T-helper 2 cell treated with Interferon-gamma antibody and Interleukin-4, amounts not matched to agents 100 ng/mL and 5 ng/mL, for 36 hours (primary cell): ENCODE measurements around the gene PTCD1. TPM values are rescaled to one million over a fixed set of nuclear protein-coding genes. Genes with fewer than 3 reads are reported as not detected.
"Not testable (repeated sequence)": the region's sequence is repeated elsewhere in the genome, so short reads cannot be mapped to it uniquely, and the experiment has no call there.

Experiments
- intact Hi-C: fragments of 100-400 bp; cut with micrococcal nuclease; formaldehyde crosslinking; loops from one replicate; pipeline ENCODE4 v1.15.1; 2023
- total RNA-seq: library from RNA; stranded (reverse); gene quantifications from 2 replicates; pipeline ENCODE4 v1.2.3, GENCODE V29; 2022

PTCD1 gene
- total RNA-seq, 1 donor from 2014 or later, result 11.7 TPM

GRCh38 chr7:99452541-99452940 lies 13.9 kb upstream of the PTCD1 start:
- intact Hi-C loops, result no loop called here

DNA sequence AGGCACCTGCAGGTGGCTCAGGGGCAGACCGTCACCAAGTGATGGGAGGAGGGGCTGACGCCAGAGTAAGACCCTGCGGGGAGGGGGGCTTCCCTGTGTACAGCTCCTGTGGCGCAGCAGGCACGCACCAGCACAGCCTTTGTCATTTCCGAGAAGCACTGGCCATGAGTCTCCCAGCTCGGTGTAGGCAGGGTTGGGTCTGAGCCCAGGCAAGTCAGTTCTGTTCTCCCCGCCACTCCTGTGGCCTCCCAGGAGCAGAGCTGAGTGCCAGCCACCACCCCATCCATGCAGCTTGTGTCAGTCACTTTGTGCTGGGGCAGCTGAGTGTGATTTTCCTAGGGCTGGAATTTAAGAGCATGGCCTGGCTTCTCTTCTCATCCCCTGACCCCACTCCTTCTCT lies 13.3 kb upstream of the PTCD1 start:
- intact Hi-C loops, result no loop called here

DNA sequence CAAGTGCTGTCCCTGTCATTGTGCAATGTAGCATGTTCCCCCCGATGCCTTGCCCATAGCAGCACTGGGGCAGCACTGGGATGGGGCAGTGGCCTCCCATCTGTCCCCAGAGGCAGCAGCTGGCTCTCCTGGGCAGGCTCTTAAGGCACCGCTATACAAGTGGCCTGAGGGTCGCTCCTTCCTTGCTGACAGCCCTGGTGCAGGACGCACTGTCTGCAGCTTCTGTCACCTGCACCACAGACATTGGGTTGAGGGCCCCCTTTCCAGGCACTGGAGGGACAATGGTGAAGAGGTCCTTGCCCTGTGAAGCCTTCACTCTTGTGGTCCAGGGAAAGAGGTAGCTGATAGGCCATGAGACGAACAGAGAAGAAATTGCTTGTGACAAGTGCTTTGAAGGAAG lies 10.7 kb upstream of the PTCD1 start:
- intact Hi-C loops, result no loop called here

DNA sequence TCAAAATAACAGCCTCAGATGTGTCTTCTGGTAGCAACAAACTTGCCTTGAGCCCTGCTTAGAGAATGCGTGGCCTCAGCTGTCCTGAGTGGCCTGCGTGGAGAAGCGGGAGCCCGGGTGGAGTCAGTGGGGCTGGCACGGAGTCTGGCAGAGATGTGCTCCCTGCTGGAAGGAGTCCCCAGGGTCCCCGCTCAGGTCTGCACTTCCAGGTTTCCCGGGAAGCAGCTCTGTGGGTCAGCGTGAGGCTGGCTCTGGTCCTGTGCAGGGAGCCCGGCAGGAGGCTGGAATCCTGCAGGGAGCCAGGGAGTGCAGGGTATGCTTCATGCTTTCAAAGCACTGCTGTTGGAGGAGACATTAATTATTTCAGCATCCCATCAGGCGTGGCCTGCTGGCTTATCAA lies 10.3 kb upstream of the PTCD1 start:
- intact Hi-C loops, result no loop called here

DNA sequence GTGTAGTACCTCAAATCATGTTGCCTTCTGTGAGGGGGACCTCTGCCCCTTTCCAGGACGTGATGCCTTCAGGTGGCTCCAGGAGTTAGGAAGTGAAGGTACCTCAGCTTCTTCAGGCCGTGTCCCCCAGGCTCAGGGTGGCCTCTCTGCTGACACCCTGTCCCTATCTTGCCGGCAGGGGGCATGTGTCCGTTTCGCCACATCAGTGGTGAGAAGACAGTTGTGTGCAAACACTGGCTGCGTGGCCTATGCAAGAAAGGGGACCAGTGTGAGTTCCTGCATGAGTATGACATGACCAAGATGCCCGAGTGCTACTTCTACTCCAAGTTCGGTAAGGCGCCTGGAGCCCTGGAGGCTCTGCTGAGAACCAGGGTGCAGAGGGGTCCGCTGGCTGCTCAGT lies 9.3 kb upstream of the PTCD1 start:
- intact Hi-C loops, result no loop called here

DNA sequence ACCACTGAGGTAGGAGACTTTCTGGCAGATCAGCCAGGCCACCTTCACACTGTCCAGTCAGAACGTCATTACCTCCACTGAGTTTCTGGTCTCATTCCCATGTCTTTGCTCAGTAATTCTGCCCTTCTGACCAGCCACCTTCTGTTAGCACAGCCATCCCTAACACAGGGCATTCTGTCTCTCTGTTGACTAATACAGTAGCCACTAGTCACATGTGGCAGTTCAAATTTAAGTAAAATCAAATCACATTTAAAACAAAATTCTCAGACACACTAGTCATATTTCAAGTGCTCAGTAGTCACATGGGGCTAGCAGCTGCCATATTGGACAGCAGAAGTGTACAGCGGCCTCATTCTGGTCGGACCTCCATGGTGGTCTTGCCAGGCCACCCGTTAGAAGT lies 7.5 kb upstream of the PTCD1 start:
- intact Hi-C loops, result no loop called here

DNA sequence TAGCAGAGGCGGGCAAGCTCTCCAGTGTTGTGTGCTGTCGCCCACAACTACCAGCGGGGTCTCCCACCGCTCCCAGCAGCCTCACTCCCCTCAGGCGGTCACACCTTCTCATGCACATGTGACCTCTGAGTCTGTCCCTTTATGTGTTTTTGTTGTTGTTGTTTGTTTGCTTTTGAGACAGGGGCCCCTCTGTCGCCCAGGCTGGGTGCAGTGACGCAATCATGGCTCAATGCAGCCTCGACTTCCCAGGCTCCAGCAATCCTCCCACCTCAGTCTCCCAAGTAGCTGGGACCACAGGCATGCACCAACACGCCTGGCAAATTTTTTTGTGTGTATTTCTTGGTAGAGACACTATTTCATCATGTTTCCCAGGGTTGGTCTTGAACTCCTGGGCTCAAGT lies 1.6 kb upstream of the PTCD1 start:
- intact Hi-C loops, result no loop called here

GRCh38 chr7:99437946-99438572 lies 539 bp downstream of the PTCD1 start:
- intact Hi-C loops, result loop anchor here (1.0 to 2.0 kb wide), 4 partner anchors 29 to 111 kb away; partner anchors contain the start of genes ARPC1B and ZKSCAN5

DNA sequence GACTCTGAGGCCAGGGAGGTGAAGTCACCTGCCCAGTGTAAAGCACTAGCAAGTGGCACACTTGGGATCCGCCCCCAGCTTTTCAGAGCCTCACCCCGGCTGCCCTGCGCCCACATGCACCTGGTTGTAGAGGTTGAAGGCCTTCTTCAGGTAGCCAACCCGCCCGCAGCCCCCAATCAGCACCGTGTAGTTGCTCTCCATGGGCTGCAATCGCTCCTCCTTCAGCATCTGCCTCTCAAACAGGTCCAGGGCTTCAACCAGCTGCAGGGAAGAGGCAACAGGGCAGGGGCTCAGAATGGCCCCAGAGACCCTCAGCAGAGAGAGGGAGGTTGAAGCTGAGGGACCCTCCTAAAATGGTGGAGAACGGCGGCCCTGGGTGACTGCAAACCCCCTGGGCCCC lies 5.4 kb downstream of the PTCD1 start:
- intact Hi-C loops, result no loop called here

DNA sequence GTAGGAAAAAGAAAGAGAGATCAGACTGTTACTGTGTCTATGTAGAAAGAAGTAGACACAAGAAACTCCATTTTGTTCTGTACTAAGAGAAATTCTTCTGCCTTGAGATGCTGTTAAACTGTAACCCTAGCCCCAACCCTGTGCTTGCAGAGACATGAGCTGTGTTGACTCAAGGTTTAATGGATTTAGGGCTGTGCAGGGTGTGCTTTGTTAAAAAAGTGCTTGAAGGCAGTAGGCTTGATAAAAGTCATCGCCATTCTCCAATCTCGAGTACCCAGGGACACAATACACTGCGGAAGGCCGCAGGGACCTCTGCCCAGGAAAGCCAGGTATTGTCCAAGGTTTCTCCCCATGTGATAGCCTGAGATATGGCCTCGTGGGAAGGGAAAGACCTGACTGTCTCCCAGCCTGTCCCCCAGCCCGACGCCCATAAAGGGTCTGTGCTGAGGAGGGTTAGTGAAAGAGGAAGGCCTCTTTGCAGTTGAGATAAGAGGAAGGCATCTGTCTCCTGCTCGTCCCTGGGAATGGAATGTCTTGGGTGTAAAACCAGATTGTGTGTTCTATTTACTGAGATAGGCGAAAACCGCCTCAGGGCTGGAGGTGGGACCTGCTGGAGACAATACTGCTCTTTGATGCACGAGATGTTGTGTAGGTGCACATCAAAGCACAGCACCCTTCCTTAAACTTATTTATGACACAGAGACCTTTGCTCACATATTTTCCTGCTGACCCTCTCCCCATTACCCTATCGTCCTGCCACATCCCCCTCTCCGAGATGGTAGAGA lies 6.7 kb downstream of the PTCD1 start:
- intact Hi-C loops, result not testable (repeated sequence)

- intact Hi-C loops, result no loop called here
Observed at GRCh38 chr7:99429756-99430155, 8.8 kb downstream of the PTCD1 start.

GRCh38 chr7:99428972-99429566 lies 9.5 kb downstream of the PTCD1 start:
- intact Hi-C loops, result no loop called here

DNA sequence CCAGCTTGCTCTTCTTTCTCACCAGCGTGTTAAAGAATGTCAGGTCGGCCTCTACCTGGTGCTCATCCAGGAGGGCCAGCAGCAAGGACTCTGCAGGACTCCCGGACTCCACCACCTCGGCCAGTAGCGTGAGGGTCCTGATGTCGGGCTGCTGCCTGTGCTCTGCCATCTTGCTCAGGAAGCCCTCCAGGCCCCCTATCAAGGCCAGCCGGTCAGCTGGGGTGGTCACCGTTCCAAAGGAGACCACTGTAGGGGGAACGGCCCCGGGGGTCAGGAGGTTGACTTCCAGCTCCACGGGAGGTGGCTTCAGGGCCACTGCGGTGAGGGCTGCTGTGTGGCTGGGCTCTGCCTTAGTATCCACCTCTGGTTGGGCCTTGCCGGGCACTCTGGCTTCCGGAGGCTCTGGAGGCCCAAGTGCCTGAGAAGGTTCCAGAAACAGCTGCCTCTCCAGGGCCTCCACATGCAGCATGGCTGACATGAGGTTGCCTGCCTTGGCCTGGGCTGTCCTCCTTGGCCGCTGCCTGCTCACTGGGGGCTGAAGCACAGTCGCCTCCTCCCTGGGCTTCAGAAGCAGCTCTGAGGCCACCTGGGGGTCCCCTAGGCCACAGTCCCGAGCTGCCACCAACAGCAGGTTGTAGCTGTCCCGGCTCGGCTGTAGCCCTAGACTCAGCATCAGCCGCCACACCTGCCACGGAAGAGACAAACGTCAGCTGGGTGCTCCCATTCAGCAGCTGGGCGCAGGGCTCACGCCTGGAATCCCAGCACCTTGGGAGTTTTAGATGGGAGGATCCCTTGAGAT lies 13.5 kb downstream of the PTCD1 start:
- intact Hi-C loops, result no loop called here

DNA sequence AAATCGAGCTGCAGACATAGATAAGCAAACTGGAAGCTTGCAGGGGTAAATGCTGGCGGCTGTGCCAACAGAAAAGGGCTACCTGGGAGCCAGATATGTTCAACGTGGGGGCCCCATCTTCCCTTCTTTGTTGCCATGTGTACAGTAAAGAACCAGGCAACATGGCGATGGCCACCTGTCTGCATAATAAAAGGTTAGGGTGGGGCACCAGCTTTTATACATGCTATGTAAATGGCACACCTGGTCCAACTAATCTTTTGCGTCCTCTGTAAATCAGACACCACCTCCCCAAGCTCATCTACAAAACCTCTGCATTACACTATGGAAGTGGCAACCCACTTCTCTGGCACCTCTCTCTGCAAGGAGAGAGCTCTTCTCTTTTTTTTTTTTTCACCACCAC lies 16.0 kb downstream of the PTCD1 start:
- intact Hi-C loops, result no loop called here

GRCh38 chr7:99422186-99422585 lies 16.4 kb downstream of the PTCD1 start:
- intact Hi-C loops, result no loop called here

GRCh38 chr7:99420986-99421385 lies 17.6 kb downstream of the PTCD1 start:
- intact Hi-C loops, result no loop called here

DNA sequence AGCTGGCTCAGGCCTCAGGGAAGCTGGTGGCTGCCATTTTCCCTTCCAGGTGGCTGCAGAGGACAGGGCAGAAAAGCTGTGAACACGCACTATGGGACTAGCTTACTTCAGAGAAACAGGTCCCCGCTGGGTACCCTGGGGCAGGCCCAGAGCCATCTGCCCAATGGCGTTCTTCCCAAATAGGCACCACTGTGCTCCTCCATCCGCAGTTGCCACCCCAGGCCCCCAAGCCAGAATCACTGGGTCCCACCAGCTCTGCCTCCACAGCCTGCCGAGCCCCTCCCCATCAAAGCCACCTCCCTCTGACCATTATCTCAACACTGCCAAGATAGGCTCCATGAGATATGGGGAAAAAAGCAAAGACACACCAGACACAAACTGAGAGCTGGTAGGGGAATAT lies 18.4 kb downstream of the PTCD1 start:
- intact Hi-C loops, result no loop called here

DNA sequence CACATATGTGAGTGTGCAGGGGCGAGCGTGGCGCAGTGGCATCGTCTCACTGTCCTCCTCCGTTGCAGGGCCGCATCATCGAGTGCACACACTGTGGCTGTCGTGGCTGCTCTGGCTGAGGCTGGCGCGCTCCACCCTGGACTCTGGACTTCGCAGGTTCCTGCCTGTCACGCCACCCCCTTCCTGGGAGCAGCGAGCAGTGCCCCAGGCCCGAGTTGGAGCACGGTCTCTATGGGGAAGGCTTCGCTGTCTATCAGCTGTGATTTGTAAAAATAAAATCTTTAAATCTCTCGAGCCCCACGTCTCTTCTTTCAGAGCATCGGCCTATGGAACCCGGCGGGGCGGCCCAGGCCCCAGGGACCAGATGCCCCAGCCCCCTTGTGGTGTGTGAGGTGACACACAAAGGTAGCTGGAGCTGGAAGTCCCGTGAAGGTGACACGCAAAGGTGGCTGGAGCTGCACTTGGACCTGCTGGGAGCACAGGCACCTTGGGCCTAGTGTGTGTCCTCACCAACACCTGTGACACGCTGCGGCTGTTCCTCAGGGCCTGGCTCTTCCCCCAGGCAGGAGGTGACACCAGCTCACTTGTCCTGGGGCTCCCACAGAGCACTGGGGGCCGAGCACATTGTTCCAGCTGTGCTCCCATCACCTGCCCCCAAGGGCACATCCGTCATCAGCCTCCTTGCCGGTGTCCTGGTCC lies 19.1 kb downstream of the PTCD1 start:
- intact Hi-C loops, result no loop called here

DNA sequence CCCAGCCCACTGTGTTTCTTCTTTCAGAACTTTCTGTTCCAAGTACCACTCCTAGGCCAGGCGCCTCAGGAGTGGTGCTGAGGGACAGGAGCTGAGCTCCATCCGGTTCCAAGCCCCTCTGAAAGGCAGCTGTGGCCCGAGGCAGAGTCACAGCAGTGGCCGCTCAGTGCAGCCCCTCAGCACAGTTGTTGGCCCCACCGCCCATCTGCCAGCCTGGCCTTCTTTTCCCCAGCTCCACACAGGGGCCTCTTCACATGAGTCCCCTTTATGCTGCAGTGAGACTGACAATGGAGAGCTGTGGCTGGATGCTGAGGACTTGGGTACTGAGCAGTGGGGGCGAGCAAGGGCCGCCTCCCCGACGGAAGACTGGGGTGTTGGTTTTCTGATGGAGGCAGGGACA lies 20.3 kb downstream of the PTCD1 start:
- intact Hi-C loops, result no loop called here

- intact Hi-C loops, result not testable (repeated sequence)
Observed at GRCh38 chr7:99415513-99416127, 23.0 kb downstream of the PTCD1 start.

DNA sequence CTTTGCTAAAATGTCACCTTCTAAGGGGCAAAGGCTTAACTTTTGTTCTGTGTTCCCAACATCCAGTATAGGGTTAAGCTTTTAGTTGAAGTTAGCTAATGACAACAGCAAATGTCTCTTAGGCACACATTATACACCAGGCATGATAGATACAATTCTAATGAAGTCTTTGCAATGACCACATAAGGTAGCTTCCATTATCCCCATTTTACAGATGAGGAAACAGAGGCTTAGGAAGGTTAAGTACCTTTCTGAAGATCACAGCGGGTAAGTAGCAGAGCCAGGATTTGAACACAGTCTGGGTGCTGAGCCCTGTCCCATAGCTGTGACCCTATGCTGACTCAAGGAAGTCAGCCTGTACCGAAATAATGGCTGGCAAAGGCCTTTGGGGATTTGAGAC lies 28.0 kb downstream of the PTCD1 start:
- intact Hi-C loops, result no loop called here
